Measurements from ENCODE around the gene UTRN. TPM values are rescaled to one million over a fixed set of nuclear protein-coding genes. Genes with fewer than 3 reads are reported as not detected.

Gene UTRN
- polyA plus RNA-seq, 1 experiment: 25.6 TPM

- H3K4me3 ChIP-seq (ENCODE audit: low read depth, low read length): no peak overlapping the region
- H3K27me3 ChIP-seq (ENCODE audit: control insufficient read depth, insufficient read depth, low read length): no peaks in the 10 kb centered on the region
- ChIA-PET CTCF (interaction anchor here (1.1 kb wide), 2 partner anchors 166 to 186 kb away, joined by 3 read pairs; no protein-coding TSS in a partner anchor), POLR2A (no interaction called here)
- peaks cover 4% of the 10 kb centered on the region; the same call in 1 of the 2 replicates for H3K36me3 ChIP-seq (ENCODE audit: control insufficient read depth, insufficient read depth, low read length)
- no peak for DNase-seq (ENCODE audit: low read depth)
- TF ChIP-seq CTCF (IDR thresholded peaks at IDR 0.05; ENCODE audit: insufficient read depth, low read depth, low read length): no peak
These were observed 11.0 kb downstream of the UTRN start for GRCh38 chr6:144295981-144296767.

- Histone ChIP-seq H3K36me3 (ENCODE audit: control insufficient read depth, insufficient read depth, low read length) (peaks cover 4% of the 10 kb centered on the region; the same call in 1 of the 2 replicates), H3K27me3 (ENCODE audit: control insufficient read depth, insufficient read depth, low read length) (no peaks in the 10 kb centered on the region), H3K4me3 (ENCODE audit: low read depth, low read length) (no peak overlapping the region)
- POLR2A ChIA-PET: no interaction called here
- no peak for DNase-seq (ENCODE audit: low read depth)
- CTCF ChIA-PET: interaction anchor here (1.1 kb wide), 2 partner anchors 165 to 185 kb away, joined by 3 read pairs; no protein-coding TSS in a partner anchor
- no peak for TF ChIP-seq CTCF (IDR thresholded peaks at IDR 0.05; ENCODE audit: insufficient read depth, low read depth, low read length)
These were observed 11.8 kb downstream of the UTRN start for GRCh38 chr6:144296973-144297372.

- CTCF ChIA-PET: interaction anchor here (1.1 kb wide), 1 partner anchor 184 kb away, joined by 3 read pairs; no protein-coding TSS in a partner anchor
- Histone ChIP-seq H3K4me3 (ENCODE audit: low read depth, low read length) (no peak overlapping the region), H3K27me3 (ENCODE audit: control insufficient read depth, insufficient read depth, low read length) (no peaks in the 10 kb centered on the region), H3K36me3 (ENCODE audit: control insufficient read depth, insufficient read depth, low read length) (peaks cover 4% of the 10 kb centered on the region; the same call in 1 of the 2 replicates)
- POLR2A ChIA-PET: no interaction called here
- TF ChIP-seq CTCF (IDR thresholded peaks at IDR 0.05; ENCODE audit: insufficient read depth, low read depth, low read length): no peak
- DNase-seq (ENCODE audit: low read depth): no peak
These were observed 12.5 kb downstream of the UTRN start for GRCh38 chr6:144297511-144298100.

GRCh38 chr6:144298194-144298593 is 13.1 kb downstream of the UTRN start:
- DNase-seq (ENCODE audit: low read depth): no peak
- Histone ChIP-seq H3K4me3 (ENCODE audit: low read depth, low read length) (no peak overlapping the region), H3K36me3 (ENCODE audit: control insufficient read depth, insufficient read depth, low read length) (peaks cover 4% of the 10 kb centered on the region; the same call in 1 of the 2 replicates), H3K27me3 (ENCODE audit: control insufficient read depth, insufficient read depth, low read length) (no peaks in the 10 kb centered on the region)
- ChIA-PET POLR2A (no interaction called here), CTCF (interaction anchor here (0.8 kb wide), 1 partner anchor 48 kb away, joined by 3 read pairs; no protein-coding TSS in a partner anchor)
- no peak for TF ChIP-seq CTCF (IDR thresholded peaks at IDR 0.05; ENCODE audit: insufficient read depth, low read depth, low read length)

GRCh38 chr6:144298916-144299315 is 13.8 kb downstream of the UTRN start:
- POLR2A ChIA-PET: no interaction called here
- H3K4me3 ChIP-seq (ENCODE audit: low read depth, low read length): no peak overlapping the region
- DNase-seq (ENCODE audit: low read depth): no peak
- peaks cover 4% of the 10 kb centered on the region; the same call in 1 of the 2 replicates for H3K36me3 ChIP-seq (ENCODE audit: control insufficient read depth, insufficient read depth, low read length)
- no peak for TF ChIP-seq CTCF (IDR thresholded peaks at IDR 0.05; ENCODE audit: insufficient read depth, low read depth, low read length)
- CTCF ChIA-PET: interaction anchor here (0.6 to 0.8 kb wide), 2 partner anchors 48 to 196 kb away, joined by 3 read pairs; no protein-coding TSS in a partner anchor
- no peaks in the 10 kb centered on the region for H3K27me3 ChIP-seq (ENCODE audit: control insufficient read depth, insufficient read depth, low read length)
